GM19467 (cell line): ENCODE measurements around the gene SLC25A22.
A peak's percentile ranks its signal among the peaks of the same experiment; 100 is the strongest.

ENCODE experiments used
- ATAC-seq: cut with Tn5 transposase; IDR thresholded peaks from one replicate; pipeline ENCODE4 v1.9.1; 2021; ENCODE audit warnings: mild to moderate bottlenecking, moderate library complexity; ENCODE audit not compliant: unreplicated experiment

SLC25A22 gene

GRCh38 chr11:804599-804964, 6.5 kb upstream of the SLC25A22 start:
- no peak for ATAC-seq

- no peak for ATAC-seq
Measured at GRCh38 chr11:803770-804598, 5.9 kb upstream of the SLC25A22 start.

GRCh38 chr11:803467-803742, 5.3 kb upstream of the SLC25A22 start:
- ATAC-seq = no peak

- no peak for ATAC-seq
Measured at GRCh38 chr11:802693-803466, 4.8 kb upstream of the SLC25A22 start.

GRCh38 chr11:802018-802617, 4.0 kb upstream of the SLC25A22 start:
- no peak for ATAC-seq

- no peak for ATAC-seq
Measured at GRCh38 chr11:801097-801780, 3.2 kb upstream of the SLC25A22 start.

GRCh38 chr11:800473-800872, 2.4 kb upstream of the SLC25A22 start:
- ATAC-seq = no peak

GRCh38 chr11:799641-800316, 1.7 kb upstream of the SLC25A22 start:
- no peak for ATAC-seq

- ATAC-seq = peak; percentile 29
Measured at GRCh38 chr11:797296-798092, 587 bp downstream of the SLC25A22 start.

GRCh38 chr11:796565-797295, 1.4 kb downstream of the SLC25A22 start:
- ATAC-seq = no peak

GRCh38 chr11:795634-796564, 2.2 kb downstream of the SLC25A22 start:
- peak; percentile 35 for ATAC-seq

GRCh38 chr11:794766-795633, 3.1 kb downstream of the SLC25A22 start:
- ATAC-seq = no peak

- ATAC-seq = no peak
Measured at GRCh38 chr11:794013-794765, 3.9 kb downstream of the SLC25A22 start.

- ATAC-seq = no peak
Measured at GRCh38 chr11:793556-793955, 4.5 kb downstream of the SLC25A22 start.

- ATAC-seq = no peak
Measured at GRCh38 chr11:792873-793272, 5.2 kb downstream of the SLC25A22 start.

GRCh38 chr11:792535-792821, 5.6 kb downstream of the SLC25A22 start:
- ATAC-seq = no peak
